ENCODE results near the gene ZMYND15. TPM values are rescaled to one million over a fixed set of nuclear protein-coding genes. Genes with fewer than 3 reads are reported as not detected.

ZMYND15 gene
- total and polyA plus RNA-seq, 2 donors (not counting 3 experiments of a cell fraction or from before 2014, with no cell fraction given) = 0.12 to 0.44 TPM

DNA sequence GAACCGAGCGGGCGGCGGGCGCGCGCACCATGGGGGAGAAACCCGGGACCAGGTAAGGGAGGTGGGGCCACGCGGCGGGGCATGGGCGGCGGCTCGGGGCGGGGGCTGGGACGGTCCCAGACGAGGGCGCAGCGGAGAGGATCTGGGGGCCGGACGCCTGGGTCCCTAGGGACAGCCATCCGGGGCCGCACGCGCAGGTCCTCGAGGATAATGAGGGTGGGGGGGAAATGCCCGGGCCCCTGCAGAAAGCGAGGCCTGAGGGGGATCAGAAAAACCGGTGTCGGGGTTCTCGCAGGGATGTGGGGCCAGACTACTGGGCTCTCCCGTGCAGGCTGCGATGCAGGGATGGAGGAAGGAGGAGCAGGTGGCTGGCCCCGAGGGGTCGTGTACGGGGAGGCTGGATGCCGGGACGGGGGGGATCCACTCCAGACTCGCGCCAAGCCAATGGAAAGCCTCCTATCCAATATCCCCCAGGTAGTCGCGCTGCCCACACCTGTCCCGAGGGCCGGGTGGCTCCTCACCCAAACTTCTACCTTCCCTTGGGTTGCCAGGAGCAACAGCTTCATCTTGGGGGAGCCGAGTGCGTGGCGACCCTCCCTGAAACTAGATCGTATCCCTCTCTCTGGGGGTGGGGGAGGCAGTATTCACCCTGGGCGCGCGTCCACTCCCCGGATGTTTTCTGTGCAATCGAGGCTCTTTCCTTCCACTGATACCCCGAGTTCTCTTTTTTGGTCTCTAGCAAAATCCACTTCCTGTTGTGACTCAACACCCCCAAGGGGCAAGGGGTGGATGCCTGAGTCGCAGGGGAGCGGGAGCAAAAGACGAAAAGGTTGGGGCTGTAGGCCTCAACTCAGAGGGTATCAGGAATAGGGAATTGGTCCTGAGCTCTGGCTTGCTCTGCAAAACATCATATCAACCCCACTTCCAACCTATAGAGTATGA, 28.7 kb upstream of the ZMYND15 start:
- Histone ChIP-seq H3K4me3 (replicated peaks in 1 of 3; ENCODE audit: insufficient read depth in 1 of 3, low read depth in 1 of 3, low read length in 3 of 3) (peak overlapping the region; percentile 58 to 84 (median 67)), H3K9me3 (replicated peaks; ENCODE audit: control insufficient read depth, insufficient read depth, low read length) (no peaks in the 10 kb centered on the region), H3K4me2 (ENCODE audit: insufficient read depth, low read length) (peak overlapping the region; percentile 80), H4K20me1 (replicated peaks; ENCODE audit: control insufficient read depth, extremely low read depth, insufficient read depth, low read length) (no peaks in the 10 kb centered on the region), H2AFZ (ENCODE audit: low read depth, low read length) (peak overlapping the region; percentile 74), H3K9ac (replicated peaks; ENCODE audit: extremely low read depth, insufficient read depth, low read length) (peak overlapping the region; percentile 24), H3K36me3 (ENCODE audit: control insufficient read depth in 2 of 2, extremely low read depth in 1 of 2, insufficient read depth in 2 of 2, low read length in 2 of 2) (no peaks in the 10 kb centered on the region), H3K9me1 (replicated peaks; ENCODE audit: control insufficient read depth, extremely low read depth, insufficient read depth, low read length) (no peaks in the 10 kb centered on the region), H3K79me2 (ENCODE audit: control insufficient read depth, insufficient read depth, low read length) (no peaks in the 10 kb centered on the region), H3K4me1 (ENCODE audit: control insufficient read depth, extremely low read depth, insufficient read depth, low read length) (peaks cover 18% of the 10 kb centered on the region), H3K27ac (ENCODE audit: insufficient read depth, low read depth, low read length) (peak overlapping the region; percentile 7), H3K27me3 (ENCODE audit: control insufficient read depth in 2 of 2, insufficient read depth in 2 of 2, low read length in 2 of 2) (no peaks in the 10 kb centered on the region)
- DNase-seq (ENCODE audit: low read depth, low spot score) (no peak), FAIRE-seq (no peak)
- ChIA-PET POLR2A (interaction anchor here (1.1 to 1.4 kb wide), 2 partner anchors 80 to 191 kb away, joined by 3 to 6 read pairs; no protein-coding TSS in a partner anchor), CTCF (interaction anchor here (0.6 to 3.4 kb wide), 27 partner anchors 8 to 256 kb away, joined by 3 to 70 read pairs (median 5); partner anchors contain the start of genes C17orf107, CHRNE, GLTPD2 and MED11)
- intact Hi-C loops (cut with micrococcal nuclease) = loop anchor here (1.0 kb wide), 4 partner anchors 20 to 192 kb away; partner anchors contain the start of genes CHRNE and MED11
- no peak for TF ChIP-seq GATA2 (IDR thresholded peaks at IDR 0.05; ENCODE audit: insufficient read depth, insufficient read length, low read depth, low read length)
- TF ChIP-seq EZH2 (IDR thresholded peaks at IDR 0.05; ENCODE audit: borderline replicate concordance, low read depth, low read length, severe bottlenecking) = no peak
- TF ChIP-seq, protein P1, sequence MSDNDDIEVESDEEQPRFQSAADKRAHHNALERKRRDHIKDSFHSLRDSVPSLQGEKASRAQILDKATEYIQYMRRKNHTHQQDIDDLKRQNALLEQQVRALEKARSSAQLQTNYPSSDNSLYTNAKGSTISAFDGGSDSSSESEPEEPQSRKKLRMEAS (IDR thresholded peaks at IDR 0.05; ENCODE audit: insufficient read depth, insufficient read length) = no peak
- no peak for TF ChIP-seq MYC (IDR thresholded peaks at IDR 0.05; ENCODE audit: low read depth, low read length)
- no peak for TF ChIP-seq JUN (IDR thresholded peaks at IDR 0.05; ENCODE audit: borderline replicate concordance, insufficient read depth, insufficient read length, low read depth)
- TF ChIP-seq FOS (IDR thresholded peaks at IDR 0.05; ENCODE audit: borderline replicate concordance, insufficient read depth, low read length) = no peak
- TF ChIP-seq, protein P2, sequence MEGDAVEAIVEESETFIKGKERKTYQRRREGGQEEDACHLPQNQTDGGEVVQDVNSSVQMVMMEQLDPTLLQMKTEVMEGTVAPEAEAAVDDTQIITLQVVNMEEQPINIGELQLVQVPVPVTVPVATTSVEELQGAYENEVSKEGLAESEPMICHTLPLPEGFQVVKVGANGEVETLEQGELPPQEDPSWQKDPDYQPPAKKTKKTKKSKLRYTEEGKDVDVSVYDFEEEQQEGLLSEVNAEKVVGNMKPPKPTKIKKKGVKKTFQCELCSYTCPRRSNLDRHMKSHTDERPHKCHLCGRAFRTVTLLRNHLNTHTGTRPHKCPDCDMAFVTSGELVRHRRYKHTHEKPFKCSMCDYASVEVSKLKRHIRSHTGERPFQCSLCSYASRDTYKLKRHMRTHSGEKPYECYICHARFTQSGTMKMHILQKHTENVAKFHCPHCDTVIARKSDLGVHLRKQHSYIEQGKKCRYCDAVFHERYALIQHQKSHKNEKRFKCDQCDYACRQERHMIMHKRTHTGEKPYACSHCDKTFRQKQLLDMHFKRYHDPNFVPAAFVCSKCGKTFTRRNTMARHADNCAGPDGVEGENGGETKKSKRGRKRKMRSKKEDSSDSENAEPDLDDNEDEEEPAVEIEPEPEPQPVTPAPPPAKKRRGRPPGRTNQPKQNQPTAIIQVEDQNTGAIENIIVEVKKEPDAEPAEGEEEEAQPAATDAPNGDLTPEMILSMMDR (IDR thresholded peaks at IDR 0.05; ENCODE audit: extremely low read depth in 1 of 2, insufficient read depth in 1 of 2, low read depth in 1 of 2, low read length in 2 of 2) = no peak
- no peak for TF ChIP-seq POLR2A (IDR thresholded peaks at IDR 0.05; ENCODE audit: low read depth, low read length)
- no peak for TF ChIP-seq POLR2AphosphoS5 (IDR thresholded peaks at IDR 0.05; ENCODE audit: insufficient read depth, low read depth, low read length)
- dilution Hi-C loops (cut with MboI; ENCODE audit: extremely low pct_ligation_motif_present, low sequenced_read_pairs) = no loop called here
- BruUV-seq (replicated peaks) = no TSS peak
